ENCODE measurements around the gene ZNF497.

GRCh38 chr19:58394821-58395219, 32.3 kb upstream of the ZNF497 start:
- no peak for TF ChIP-seq ZBTB7A (IDR thresholded peaks at IDR 0.05; ENCODE audit: low read depth)
- no peak; the same call in 1 of the 2 replicates for TF ChIP-seq EP300 (IDR thresholded peaks at IDR 0.05; ENCODE audit: borderline replicate concordance)
- TF ChIP-seq RAD21 (IDR thresholded peaks at IDR 0.05; ENCODE audit: low read depth): no peak
- no peak for TF ChIP-seq TAF1 (IDR thresholded peaks at IDR 0.05; ENCODE audit: low read depth)
- peak; percentile 93 for TF ChIP-seq NFIC (IDR thresholded peaks at IDR 0.05)
- TF ChIP-seq MAX (IDR thresholded peaks at IDR 0.05): no peak; the same call in 1 of the 2 replicates
- peak; percentile 12; the same call in 1 of the 2 replicates for TF ChIP-seq USF1 (IDR thresholded peaks at IDR 0.05)
- TF ChIP-seq YY1 (IDR thresholded peaks at IDR 0.05; ENCODE audit: low read depth): no peak
- TF ChIP-seq TCF12 (IDR thresholded peaks at IDR 0.05; ENCODE audit: low read depth): no peak; the same call in 1 of the 2 replicates
- TF ChIP-seq TEAD4 (IDR thresholded peaks at IDR 0.05): 0 out of 2 replicates have a peak, but pooled peaks have one; percentile 44
- TF ChIP-seq EGR1 (IDR thresholded peaks at IDR 0.05): no peak

All from Ishikawa (cell line).